ENCODE measurements around the gene DOK7. TPM values are rescaled to one million over a fixed set of nuclear protein-coding genes. Genes with fewer than 3 reads are reported as not detected.

Gene DOK7
- total RNA-seq, 1 donor from 2014 or later: 5.1 TPM

DNA sequence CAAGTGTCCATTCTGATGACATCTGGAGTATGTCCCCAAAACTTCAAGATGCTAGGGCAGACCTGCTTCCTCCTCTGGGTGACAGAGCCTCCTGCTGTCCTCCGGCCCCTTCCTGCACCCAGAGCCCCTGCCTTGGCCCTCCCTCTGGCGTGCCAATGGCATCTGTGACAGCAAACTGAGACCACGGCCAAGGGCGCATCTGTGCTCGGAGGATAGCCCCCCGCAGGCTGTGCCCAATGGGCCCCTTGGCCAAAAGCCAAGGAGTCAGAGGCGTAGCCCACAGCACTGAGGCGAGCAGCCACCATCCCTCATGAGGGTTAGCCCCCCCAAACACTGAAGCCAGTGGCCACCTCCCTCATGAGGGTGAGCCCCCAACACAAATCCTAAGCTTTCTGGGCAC, 61.2 kb downstream of the DOK7 start:
- H3K4me1 Mint-ChIP-seq (ENCODE audit: low read depth, unreplicated experiment): peaks cover 18% of the 10 kb centered on the region
- no peak for DNase-seq
- no peak overlapping the region for H3K27ac Mint-ChIP-seq (ENCODE audit: unreplicated experiment)
- peaks cover 4% of the 10 kb centered on the region for H3K27me3 Mint-ChIP-seq (ENCODE audit: unreplicated experiment)
- H3K9me3 Mint-ChIP-seq (ENCODE audit: unreplicated experiment): no peaks in the 10 kb centered on the region
- H3K4me3 Mint-ChIP-seq (ENCODE audit: unreplicated experiment): no peak overlapping the region
- no peaks in the 10 kb centered on the region for H3K36me3 Mint-ChIP-seq (ENCODE audit: unreplicated experiment)
- TF ChIP-seq, protein P1, sequence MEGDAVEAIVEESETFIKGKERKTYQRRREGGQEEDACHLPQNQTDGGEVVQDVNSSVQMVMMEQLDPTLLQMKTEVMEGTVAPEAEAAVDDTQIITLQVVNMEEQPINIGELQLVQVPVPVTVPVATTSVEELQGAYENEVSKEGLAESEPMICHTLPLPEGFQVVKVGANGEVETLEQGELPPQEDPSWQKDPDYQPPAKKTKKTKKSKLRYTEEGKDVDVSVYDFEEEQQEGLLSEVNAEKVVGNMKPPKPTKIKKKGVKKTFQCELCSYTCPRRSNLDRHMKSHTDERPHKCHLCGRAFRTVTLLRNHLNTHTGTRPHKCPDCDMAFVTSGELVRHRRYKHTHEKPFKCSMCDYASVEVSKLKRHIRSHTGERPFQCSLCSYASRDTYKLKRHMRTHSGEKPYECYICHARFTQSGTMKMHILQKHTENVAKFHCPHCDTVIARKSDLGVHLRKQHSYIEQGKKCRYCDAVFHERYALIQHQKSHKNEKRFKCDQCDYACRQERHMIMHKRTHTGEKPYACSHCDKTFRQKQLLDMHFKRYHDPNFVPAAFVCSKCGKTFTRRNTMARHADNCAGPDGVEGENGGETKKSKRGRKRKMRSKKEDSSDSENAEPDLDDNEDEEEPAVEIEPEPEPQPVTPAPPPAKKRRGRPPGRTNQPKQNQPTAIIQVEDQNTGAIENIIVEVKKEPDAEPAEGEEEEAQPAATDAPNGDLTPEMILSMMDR (IDR thresholded peaks at IDR 0.05; ENCODE audit: partially characterized antibody, unreplicated experiment): no peak

- DNase-seq: no peak
- H3K27me3 Mint-ChIP-seq (ENCODE audit: unreplicated experiment): peaks cover 4% of the 10 kb centered on the region
- H3K4me1 Mint-ChIP-seq (ENCODE audit: low read depth, unreplicated experiment): peaks cover 24% of the 10 kb centered on the region
- TF ChIP-seq, protein P1 (IDR thresholded peaks at IDR 0.05; ENCODE audit: partially characterized antibody, unreplicated experiment): no peak
- no peak overlapping the region for H3K4me3 Mint-ChIP-seq (ENCODE audit: unreplicated experiment)
- no peak overlapping the region for H3K27ac Mint-ChIP-seq (ENCODE audit: unreplicated experiment)
- no peaks in the 10 kb centered on the region for H3K36me3 Mint-ChIP-seq (ENCODE audit: unreplicated experiment)
- H3K9me3 Mint-ChIP-seq (ENCODE audit: unreplicated experiment): peaks cover under 1% of the 10 kb centered on the region
These were observed 61.8 kb downstream of the DOK7 start for GRCh38 chr4:3524920-3525319.

DNA sequence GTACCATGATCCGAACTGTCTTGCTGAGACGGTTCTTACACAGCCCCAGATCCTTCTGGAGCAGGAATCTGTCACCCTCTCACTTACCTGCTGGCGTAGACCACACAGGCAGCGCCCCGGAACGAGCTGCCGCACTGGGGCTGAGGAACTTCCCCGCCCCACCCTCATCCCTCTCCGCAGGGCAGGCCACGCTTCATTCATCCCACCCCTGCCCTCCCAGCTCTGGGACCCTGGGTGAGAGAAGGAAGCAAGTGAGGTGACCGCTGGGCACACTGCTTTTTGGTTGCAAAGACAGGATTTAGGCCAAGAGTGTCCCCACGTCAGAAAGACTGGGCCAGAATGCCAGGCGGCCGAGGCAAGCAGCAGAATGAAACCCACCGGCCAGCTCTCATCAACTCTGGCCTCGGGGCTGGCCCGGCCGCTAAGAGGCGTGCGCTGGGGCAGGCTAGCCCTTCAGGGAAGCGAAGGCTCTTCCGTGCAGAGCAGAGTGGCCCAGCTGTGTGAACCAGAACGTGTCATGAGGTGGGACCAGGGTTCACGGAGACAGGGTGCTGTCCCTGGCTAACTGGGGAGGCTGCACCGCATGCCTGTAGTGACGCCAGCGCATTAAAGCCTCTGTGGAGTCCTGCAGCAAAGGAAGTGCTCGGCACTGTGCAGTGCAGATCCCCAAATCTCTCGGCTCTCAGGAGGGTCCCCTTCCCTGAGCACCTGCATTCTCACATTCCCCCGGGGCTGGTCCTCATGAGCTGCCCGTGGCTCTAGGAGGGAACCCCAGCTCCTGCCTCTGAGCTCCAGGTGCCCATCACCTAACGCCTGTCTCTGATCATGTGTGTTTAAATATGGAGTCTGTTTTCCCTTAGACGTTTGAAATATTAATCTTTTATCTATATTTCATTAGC, 62.7 kb downstream of the DOK7 start:
- Mint-ChIP-seq H3K4me1 (ENCODE audit: low read depth, unreplicated experiment) (peaks cover 26% of the 10 kb centered on the region), H3K4me3 (ENCODE audit: unreplicated experiment) (no peak overlapping the region), H3K27me3 (ENCODE audit: unreplicated experiment) (peaks cover 4% of the 10 kb centered on the region), H3K36me3 (ENCODE audit: unreplicated experiment) (no peaks in the 10 kb centered on the region), H3K27ac (ENCODE audit: unreplicated experiment) (no peak overlapping the region), H3K9me3 (ENCODE audit: unreplicated experiment) (peaks cover 1% of the 10 kb centered on the region)
- TF ChIP-seq, protein P1 (IDR thresholded peaks at IDR 0.05; ENCODE audit: partially characterized antibody, unreplicated experiment): no peak
- DNase-seq: no peak

DNA sequence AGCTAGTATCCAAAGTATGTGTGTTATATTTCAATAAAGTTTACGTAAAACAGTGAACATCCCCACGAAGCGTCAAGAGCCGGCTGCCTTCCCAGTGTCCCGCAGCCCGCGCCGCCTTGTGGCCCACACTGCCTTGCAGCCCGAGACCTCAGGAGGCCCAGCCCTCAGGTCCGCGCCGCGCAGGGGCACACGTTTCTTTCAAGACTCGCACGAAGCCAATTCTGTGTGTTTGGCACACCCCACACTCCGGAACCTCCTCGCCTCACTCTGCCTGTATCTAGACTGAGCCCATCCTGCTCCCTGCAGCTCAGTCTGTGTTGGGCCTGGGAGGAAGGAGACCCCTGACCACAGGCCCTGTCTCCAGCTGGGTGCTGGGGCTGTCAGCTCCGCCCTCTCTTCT, 63.4 kb downstream of the DOK7 start:
- Mint-ChIP-seq H3K4me3 (ENCODE audit: unreplicated experiment) (no peak overlapping the region), H3K36me3 (ENCODE audit: unreplicated experiment) (no peaks in the 10 kb centered on the region), H3K27me3 (ENCODE audit: unreplicated experiment) (peaks cover 8% of the 10 kb centered on the region)

More for the DNA sequence above, 63.4 kb downstream of the DOK7 start:
- H3K4me1 Mint-ChIP-seq (ENCODE audit: low read depth, unreplicated experiment): peaks cover 26% of the 10 kb centered on the region
- H3K27ac Mint-ChIP-seq (ENCODE audit: unreplicated experiment): no peak overlapping the region
- no peak for DNase-seq
- H3K9me3 Mint-ChIP-seq (ENCODE audit: unreplicated experiment): peaks cover 1% of the 10 kb centered on the region
- TF ChIP-seq, protein P1 (IDR thresholded peaks at IDR 0.05; ENCODE audit: partially characterized antibody, unreplicated experiment): no peak
